Urinary bladder (tissue), 4 donors: ENCODE results near the gene KCNAB1. TPM values are rescaled to one million over a fixed set of nuclear protein-coding genes. Genes with fewer than 3 reads are reported as not detected.
"Not testable (repeated sequence)": the region's sequence is repeated elsewhere in the genome, so short reads cannot be mapped to it uniquely, and the experiment has no call there.

Experiments used
- DNase-seq: peaks from one replicate; pipeline ENCODE4 v3.0.0-alpha.2; 2015; ENCODE audit errors: extremely low spot score
- H3K27ac ChIP-seq: one replicate; pipeline ENCODE4 v1.5.1; 2013; ENCODE audit warnings: low read depth, mild to moderate bottlenecking, moderate library complexity
- H3K36me3 ChIP-seq: one replicate; pipeline ENCODE4 v1.6.1; 2013; ENCODE audit warnings: mild to moderate bottlenecking, moderate library complexity; ENCODE audit not compliant: insufficient read depth
- H3K4me1 ChIP-seq: one replicate; pipeline ENCODE4 v1.6.1; 2013; ENCODE audit warnings: mild to moderate bottlenecking, moderate library complexity; ENCODE audit not compliant: insufficient read depth
- H3K4me3 ChIP-seq: one replicate; pipeline ENCODE4 v1.5.1; 2013; ENCODE audit warnings: low read depth, low read length
- WGBS: extraction: QIAGEN DNeasy Blood & Tissue Kit; methylation state at CpG from one replicate; pipeline ENCODE4 v1.1.7; 2013; 5-methylcytosine and 5-hydroxymethylcytosine counted together
- polyA plus RNA-seq: library from polyadenylated mRNA; stranded (reverse); fragments of 200-250 nt; gene quantifications from one replicate; pipeline ENCODE4 v1.2.3, GENCODE V29; 2013
- total RNA-seq: library from RNA; depleted of rRNA; stranded (reverse); fragments of >200 nt; gene quantifications from one replicate; pipeline ENCODE4 v1.2.3, GENCODE V29; 2014
- donor health status: healthy with polysubstance abuse.
- donor health status: healthy.

The KCNAB1 gene
- total and polyA plus RNA-seq, 2 donors, result 3.7 to 4.9 TPM

- H3K4me1 ChIP-seq, result no peaks in the 10 kb centered on the region
- no peaks in the 10 kb centered on the region for H3K36me3 ChIP-seq
- no peak overlapping the region for H3K27ac ChIP-seq
- WGBS, result 75% methylated on average over 6 of the region's 6 CpGs
- H3K4me3 ChIP-seq, result no peak overlapping the region
- DNase-seq, result no peak
Measured at GRCh38 chr3:156226676-156227420, 106.5 kb downstream of the KCNAB1 start.

- H3K4me1 ChIP-seq, result no peaks in the 10 kb centered on the region
- no peaks in the 10 kb centered on the region for H3K36me3 ChIP-seq
- WGBS, result 69% methylated on average over 6 of the region's 6 CpGs
- H3K4me3 ChIP-seq, result no peak overlapping the region
- no peak overlapping the region for H3K27ac ChIP-seq
- DNase-seq, result no peak
Measured at GRCh38 chr3:156227704-156228103, 107.3 kb downstream of the KCNAB1 start.

GRCh38 chr3:156230278-156230900 is 110.0 kb downstream of the KCNAB1 start:
- Histone ChIP-seq H3K36me3 (no peaks in the 10 kb centered on the region), H3K4me3 (no peak overlapping the region), H3K27ac (no peak overlapping the region), H3K4me1 (no peaks in the 10 kb centered on the region)
- 58% methylated on average over 1 of the region's 1 CpG for WGBS
- DNase-seq, result no peak

DNA sequence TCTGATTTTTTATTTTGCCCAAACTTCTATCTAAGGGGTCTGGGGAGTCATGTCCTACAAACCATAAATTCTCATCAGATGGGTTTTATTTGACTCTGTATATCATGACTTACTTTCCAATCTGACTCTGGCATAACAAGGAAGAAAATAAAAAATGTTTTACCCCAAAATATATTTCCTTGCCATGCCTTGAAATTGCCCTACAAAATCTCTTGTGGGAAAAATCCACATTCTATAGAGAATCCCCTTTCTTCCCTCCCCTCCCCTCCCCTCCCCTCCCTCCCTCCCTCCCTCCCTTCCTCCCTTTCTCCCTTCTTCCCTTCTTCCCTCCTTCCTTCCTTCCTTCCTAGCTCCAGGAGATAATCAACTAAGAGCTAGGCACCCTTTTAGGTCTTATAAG is 110.8 kb downstream of the KCNAB1 start:
- not testable (repeated sequence) for H3K36me3 ChIP-seq, H3K27ac ChIP-seq, DNase-seq, H3K4me3 ChIP-seq, H3K4me1 ChIP-seq

DNA sequence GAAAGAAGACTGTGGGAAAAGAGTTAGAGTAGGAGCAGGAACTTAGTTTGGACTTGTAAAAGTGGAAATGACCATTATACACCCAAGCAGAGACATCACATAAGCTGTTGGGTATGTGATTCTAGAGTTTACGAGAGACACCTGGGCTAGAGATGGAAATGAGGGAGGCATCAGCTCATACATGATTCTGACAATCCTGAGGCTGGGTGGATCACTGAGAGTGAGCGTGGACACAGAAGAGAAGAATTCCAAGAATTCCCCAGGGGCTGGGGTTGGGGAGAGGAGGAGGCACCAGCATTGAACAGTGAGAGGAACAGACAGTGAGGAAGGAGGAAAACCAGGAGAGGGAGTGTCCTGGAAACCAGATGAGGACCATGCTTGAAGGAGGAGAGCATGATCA is 113.5 kb downstream of the KCNAB1 start:
- WGBS, result 78% methylated on average over 2 of the region's 2 CpGs
- H3K27ac ChIP-seq, result no peak overlapping the region
- no peaks in the 10 kb centered on the region for H3K36me3 ChIP-seq
- H3K4me3 ChIP-seq, result no peak overlapping the region
- H3K4me1 ChIP-seq, result no peaks in the 10 kb centered on the region
- DNase-seq, result no peak

DNA sequence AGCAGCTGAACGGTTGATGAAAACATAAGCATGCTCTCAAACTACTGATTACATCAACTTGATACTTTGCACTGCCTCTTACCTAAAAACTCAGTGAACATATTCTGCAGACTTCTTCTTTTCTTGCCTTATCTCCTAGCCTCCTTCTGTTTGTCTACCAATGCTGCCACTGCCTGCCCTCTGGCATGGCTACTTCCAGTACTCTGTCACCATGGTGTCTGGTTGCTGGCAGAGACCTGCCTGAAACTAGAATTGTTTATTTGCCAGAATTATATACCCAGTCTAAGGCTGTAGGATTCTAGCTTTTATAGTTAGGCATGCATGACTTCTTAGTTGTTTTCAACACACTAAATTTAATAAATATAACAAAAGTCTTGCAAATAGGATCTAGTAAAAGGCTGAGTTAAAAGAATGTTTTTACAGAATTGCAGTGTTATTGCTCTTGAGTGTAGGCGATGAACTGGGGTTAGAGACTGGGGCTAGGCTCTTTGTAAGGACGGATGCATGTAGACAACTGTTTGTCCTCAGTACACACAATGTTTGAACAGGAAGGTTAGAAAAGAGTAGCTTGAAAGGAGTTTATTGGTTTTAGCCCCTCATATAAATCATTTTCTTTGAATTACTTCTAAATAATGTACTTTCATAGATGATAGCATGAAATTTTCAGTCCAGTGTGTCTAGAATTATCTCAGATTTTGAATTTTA is 116.3 kb downstream of the KCNAB1 start:
- no peak for DNase-seq
- Histone ChIP-seq H3K4me1 (no peaks in the 10 kb centered on the region), H3K27ac (no peak overlapping the region), H3K4me3 (no peak overlapping the region), H3K36me3 (no peaks in the 10 kb centered on the region)
- WGBS, result 69% methylated on average over 3 of the region's 3 CpGs

DNA sequence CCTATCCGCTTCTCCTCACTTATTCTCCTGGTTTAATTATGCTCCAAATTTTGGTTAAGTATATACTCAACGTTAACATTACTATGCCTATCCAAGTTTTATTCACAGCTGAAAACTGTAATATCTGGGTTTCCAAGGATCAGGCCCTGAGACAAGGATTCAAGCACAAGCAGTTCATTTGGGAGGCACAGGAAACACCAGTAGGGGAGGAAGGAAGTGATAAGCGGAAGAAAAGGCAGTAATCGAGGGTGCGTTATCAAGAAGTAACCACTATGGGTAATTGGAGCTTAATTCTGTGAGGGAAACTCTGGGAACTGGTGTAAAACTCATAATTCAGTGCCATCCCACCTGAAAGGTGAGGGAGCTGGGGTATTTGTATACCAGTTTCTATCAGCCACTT is 120.3 kb downstream of the KCNAB1 start:
- H3K4me3 ChIP-seq, result no peak overlapping the region
- 69% methylated on average over 5 of the region's 5 CpGs for WGBS
- no peaks in the 10 kb centered on the region for H3K36me3 ChIP-seq
- no peak overlapping the region for H3K27ac ChIP-seq
- no peak for DNase-seq
- no peaks in the 10 kb centered on the region for H3K4me1 ChIP-seq

DNA sequence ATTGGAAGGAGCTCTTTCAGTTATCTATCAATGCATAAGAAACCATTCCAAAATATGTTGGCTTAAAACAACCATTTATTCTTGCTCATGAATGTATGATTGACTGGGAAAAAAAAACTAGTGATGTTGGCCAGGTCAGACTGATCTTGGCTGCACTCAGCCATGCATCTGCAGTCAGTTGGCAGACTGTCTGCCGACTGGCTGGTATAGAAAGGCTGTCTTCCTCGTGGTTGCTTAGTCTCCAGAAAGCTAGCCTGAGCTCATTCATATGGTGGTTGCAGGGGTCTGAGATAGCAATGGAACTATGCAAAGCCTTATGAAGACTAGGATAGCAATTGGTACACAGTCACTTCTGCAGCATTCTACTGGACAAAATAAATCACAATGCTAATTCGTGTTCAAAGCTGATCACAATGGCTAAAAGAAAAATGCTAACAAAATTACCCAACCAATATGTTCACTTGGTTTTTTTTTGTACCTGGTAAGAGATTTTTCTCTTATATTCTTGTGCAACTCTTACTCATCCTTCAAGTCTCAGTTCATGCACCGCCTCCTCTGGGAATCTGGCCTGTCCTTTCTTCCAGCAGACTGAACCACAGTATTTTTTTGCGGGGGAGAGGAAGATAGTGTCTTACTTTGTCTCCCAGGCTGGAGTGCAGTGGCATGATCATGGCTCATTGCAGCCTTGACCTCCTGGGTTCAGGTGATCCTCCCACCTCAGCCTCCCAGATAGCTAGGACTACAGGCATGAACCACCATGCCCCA is 126.8 kb downstream of the KCNAB1 start:
- H3K27ac ChIP-seq, result no peak overlapping the region
- 72% methylated on average over 5 of the region's 5 CpGs for WGBS

GRCh38 chr3:156250550-156250949 is 130.2 kb downstream of the KCNAB1 start:
- DNase-seq, result no peak
- 91% methylated on average over 1 of the region's 1 CpG for WGBS
- H3K4me3 ChIP-seq, result no peak overlapping the region
- no peaks in the 10 kb centered on the region for H3K4me1 ChIP-seq
- no peaks in the 10 kb centered on the region for H3K36me3 ChIP-seq
- no peak overlapping the region for H3K27ac ChIP-seq

More for the DNA sequence above, 126.8 kb downstream of the KCNAB1 start:
- no peak for DNase-seq
- Histone ChIP-seq H3K4me1 (no peaks in the 10 kb centered on the region), H3K36me3 (no peaks in the 10 kb centered on the region), H3K4me3 (no peak overlapping the region)

- H3K36me3 ChIP-seq, result no peaks in the 10 kb centered on the region
- no peaks in the 10 kb centered on the region for H3K4me1 ChIP-seq
- 77% methylated on average over 4 of the region's 4 CpGs for WGBS
- no peak overlapping the region for H3K27ac ChIP-seq
- no peak for DNase-seq
- no peak overlapping the region for H3K4me3 ChIP-seq
Measured at GRCh38 chr3:156251424-156251823, 131.0 kb downstream of the KCNAB1 start.

DNA sequence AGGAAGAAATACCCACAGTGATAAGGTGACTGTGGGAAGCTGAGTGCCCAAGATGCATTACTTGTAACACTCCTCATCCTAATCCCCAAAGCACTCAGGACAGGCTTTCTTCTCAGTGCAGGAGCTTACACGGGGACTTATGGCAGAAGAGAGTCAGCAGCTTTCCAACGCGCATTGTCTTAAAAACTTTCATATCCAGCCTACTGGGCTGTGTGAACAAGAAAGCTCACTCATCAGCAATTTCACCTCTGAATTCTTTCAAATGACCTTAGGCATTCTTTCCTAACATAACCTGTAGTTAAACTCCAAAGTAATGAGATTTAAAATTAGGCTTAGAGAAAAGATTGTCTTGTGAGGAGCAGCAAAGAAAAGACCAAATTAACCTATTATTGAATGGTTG is 132.3 kb downstream of the KCNAB1 start:
- Histone ChIP-seq H3K4me3 (no peak overlapping the region), H3K4me1 (no peaks in the 10 kb centered on the region), H3K27ac (no peak overlapping the region), H3K36me3 (no peaks in the 10 kb centered on the region)
- DNase-seq, result no peak
- WGBS, result 67% methylated on average over 3 of the region's 3 CpGs

GRCh38 chr3:156253150-156253549 is 132.8 kb downstream of the KCNAB1 start:
- 74% methylated on average over 1 of the region's 1 CpG for WGBS
- Histone ChIP-seq H3K4me3 (no peak overlapping the region), H3K4me1 (no peaks in the 10 kb centered on the region), H3K36me3 (no peaks in the 10 kb centered on the region), H3K27ac (no peak overlapping the region)
- DNase-seq, result no peak

GRCh38 chr3:156256256-156256655 is 135.9 kb downstream of the KCNAB1 start:
- H3K36me3 ChIP-seq, result no peaks in the 10 kb centered on the region
- H3K4me3 ChIP-seq, result no peak overlapping the region
- no peaks in the 10 kb centered on the region for H3K4me1 ChIP-seq
- no peak for DNase-seq
- WGBS, result 78% methylated on average over 4 of the region's 4 CpGs
- no peak overlapping the region for H3K27ac ChIP-seq
